BE2C (cell line): ENCODE data around the gene HES4.
"Not testable (repeated sequence)": the region's sequence is repeated elsewhere in the genome, so short reads cannot be mapped to it uniquely, and the experiment has no call there.

Source experiments
- DNase-seq: peaks from one replicate; pipeline ENCODE4 v3.0.0-alpha.2; 2020
- H3K27me3 ChIP-seq: fragments of 250-450 bp; sonication (Bioruptor Pico); 2 replicates; pipeline ENCODE4 v1.5.1; 2020; ENCODE audit warnings: mild to moderate bottlenecking
- H3K36me3 ChIP-seq: fragments of 250-450 bp; sonication (Bioruptor Pico); 2 replicates; pipeline ENCODE4 v1.5.1; 2020; ENCODE audit warnings: mild to moderate bottlenecking
- H3K4me1 ChIP-seq: fragments of 250-450 bp; sonication (Bioruptor Pico); 2 replicates; pipeline ENCODE4 v1.5.1; 2020
- H3K4me3 ChIP-seq: 2 replicates; pipeline ENCODE4 v1.5.1; 2011; ENCODE audit warnings: low read depth, low read length
- H3K9me3 ChIP-seq: fragments of 250-450 bp; sonication (Bioruptor Pico); 2 replicates; pipeline ENCODE4 v1.5.1; 2020
- TF ChIP-seq, protein P1 (sequence below): IDR thresholded peaks from 2 replicates; pipeline ENCODE4 v1.5.1; 2012; ENCODE audit warnings: mild to moderate bottlenecking, low read depth, low read length

HES4 gene

GRCh38 chr1:980602-981395, 19.1 kb downstream of the HES4 start:
- Histone ChIP-seq H3K4me3 (no peak overlapping the region), H3K4me1 (no peaks in the 10 kb centered on the region; the same call in 1 of the 2 replicates), H3K36me3 (no peaks in the 10 kb centered on the region), H3K27me3 (peaks cover 53% of the 10 kb centered on the region), H3K9me3 (no peaks in the 10 kb centered on the region)
- TF ChIP-seq, protein P1, sequence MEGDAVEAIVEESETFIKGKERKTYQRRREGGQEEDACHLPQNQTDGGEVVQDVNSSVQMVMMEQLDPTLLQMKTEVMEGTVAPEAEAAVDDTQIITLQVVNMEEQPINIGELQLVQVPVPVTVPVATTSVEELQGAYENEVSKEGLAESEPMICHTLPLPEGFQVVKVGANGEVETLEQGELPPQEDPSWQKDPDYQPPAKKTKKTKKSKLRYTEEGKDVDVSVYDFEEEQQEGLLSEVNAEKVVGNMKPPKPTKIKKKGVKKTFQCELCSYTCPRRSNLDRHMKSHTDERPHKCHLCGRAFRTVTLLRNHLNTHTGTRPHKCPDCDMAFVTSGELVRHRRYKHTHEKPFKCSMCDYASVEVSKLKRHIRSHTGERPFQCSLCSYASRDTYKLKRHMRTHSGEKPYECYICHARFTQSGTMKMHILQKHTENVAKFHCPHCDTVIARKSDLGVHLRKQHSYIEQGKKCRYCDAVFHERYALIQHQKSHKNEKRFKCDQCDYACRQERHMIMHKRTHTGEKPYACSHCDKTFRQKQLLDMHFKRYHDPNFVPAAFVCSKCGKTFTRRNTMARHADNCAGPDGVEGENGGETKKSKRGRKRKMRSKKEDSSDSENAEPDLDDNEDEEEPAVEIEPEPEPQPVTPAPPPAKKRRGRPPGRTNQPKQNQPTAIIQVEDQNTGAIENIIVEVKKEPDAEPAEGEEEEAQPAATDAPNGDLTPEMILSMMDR = no peak
- peak; percentile 16 for DNase-seq

GRCh38 chr1:980137-980571, 19.7 kb downstream of the HES4 start:
- Histone ChIP-seq H3K4me1 (no peaks in the 10 kb centered on the region; the same call in 1 of the 2 replicates), H3K4me3 (no peak overlapping the region), H3K9me3 (no peaks in the 10 kb centered on the region), H3K36me3 (no peaks in the 10 kb centered on the region), H3K27me3 (peaks cover 46% of the 10 kb centered on the region)
- DNase-seq = peak; percentile 7
- TF ChIP-seq, protein P1 = no peak

- Histone ChIP-seq H3K4me1 (no peaks in the 10 kb centered on the region; the same call in 1 of the 2 replicates), H3K27me3 (peaks cover 42% of the 10 kb centered on the region)
These were observed 20.2 kb downstream of the HES4 start for GRCh38 chr1:979744-980072.

DNA sequence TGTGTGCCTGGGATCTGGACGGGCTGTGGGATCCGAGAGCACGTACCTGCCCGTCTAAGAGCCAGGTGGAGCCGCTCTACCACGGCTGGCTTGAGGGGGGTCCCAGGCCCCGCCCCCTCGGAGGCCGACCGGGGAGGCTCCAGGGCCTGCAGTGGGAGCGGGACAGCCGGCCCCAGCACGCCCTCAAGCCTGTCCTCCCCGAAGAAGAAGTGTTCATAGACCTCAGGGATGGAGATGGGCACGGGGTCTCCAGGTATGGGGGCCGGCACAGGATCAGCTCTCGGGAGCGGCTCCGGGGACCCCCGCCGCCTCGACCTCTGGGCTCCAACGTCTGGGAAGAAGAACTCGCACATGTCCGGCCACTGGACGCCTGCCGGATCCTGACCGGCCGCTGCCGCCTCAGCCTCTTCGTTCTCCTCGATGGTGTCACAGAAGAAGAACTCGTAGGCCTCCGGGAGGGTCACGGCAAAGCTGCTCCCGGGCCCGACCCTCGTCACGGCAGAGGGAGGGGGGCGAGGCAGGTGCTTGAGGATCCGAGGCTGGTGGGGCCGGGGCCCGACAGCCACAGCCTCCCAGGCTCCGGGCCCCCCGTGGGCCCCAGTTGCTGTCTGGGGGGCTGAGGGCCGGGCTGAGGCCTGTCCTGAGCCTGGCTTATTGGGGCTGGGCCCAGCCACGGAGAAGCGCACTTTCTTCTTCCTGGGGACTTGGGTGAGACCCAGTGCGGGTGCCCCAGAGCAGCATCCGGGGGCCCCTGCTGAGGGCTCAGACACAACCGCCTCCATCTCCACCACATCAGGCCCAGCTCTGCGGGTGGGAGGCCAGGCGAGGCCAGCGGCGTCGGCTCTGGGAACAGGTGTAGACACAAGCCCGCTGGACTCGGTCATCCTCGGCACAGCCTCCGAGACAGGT, 20.8 kb downstream of the HES4 start:
- Histone ChIP-seq H3K27me3 (peaks cover 40% of the 10 kb centered on the region), H3K36me3 (no peaks in the 10 kb centered on the region), H3K4me1 (no peaks in the 10 kb centered on the region; the same call in 1 of the 2 replicates), H3K4me3 (no peak overlapping the region), H3K9me3 (no peaks in the 10 kb centered on the region)
- TF ChIP-seq, protein P1 = no peak
- no peak for DNase-seq

More at GRCh38 chr1:979744-980072, 20.2 kb downstream of the HES4 start:
- Histone ChIP-seq H3K4me3 (no peak overlapping the region), H3K36me3 (no peaks in the 10 kb centered on the region), H3K9me3 (no peaks in the 10 kb centered on the region)
- TF ChIP-seq, protein P1 = no peak
- DNase-seq = no peak

DNA sequence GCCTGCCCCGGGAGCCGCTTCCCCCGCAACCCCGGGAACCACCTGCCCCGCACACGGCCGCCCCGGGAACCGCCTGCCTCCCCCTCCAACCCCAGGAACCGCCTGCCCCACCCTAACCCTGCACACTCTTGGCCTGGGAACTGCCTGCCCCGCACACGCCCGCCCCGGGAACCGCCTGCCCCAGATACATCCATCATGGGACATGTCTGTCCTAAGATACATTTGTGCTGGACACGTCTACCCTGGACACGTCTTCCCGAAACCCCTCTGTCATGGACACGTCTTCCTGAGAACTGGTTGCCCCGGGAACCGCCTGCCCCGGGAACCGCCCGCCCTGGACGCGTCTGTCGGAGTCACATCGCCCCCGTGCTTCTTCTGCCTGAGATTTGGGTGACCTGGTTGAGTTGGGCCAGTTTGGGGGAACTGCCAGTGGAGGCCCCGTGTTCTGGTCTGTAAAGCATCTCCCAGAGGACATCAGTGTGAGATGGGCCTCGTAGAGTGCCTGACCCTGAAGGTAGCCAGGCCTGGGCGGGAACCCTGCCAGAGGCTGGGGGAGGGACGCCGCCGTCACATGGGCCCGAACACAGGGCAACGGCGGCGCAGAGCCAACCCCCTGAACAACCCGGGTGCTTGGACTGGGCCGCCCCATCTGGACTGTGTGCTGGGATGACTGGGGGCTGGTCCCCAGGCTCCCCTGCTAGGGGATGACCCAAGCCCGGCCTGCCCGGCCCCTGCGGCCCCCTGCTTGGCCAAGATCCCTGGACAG, 21.6 kb downstream of the HES4 start:
- Histone ChIP-seq H3K27me3 (peaks cover 33% of the 10 kb centered on the region), H3K36me3 (no peaks in the 10 kb centered on the region), H3K9me3 (no peaks in the 10 kb centered on the region), H3K4me3 (no peak overlapping the region), H3K4me1 (no peaks in the 10 kb centered on the region; the same call in 1 of the 2 replicates)
- TF ChIP-seq, protein P1 = no peak
- DNase-seq = no peak

DNA sequence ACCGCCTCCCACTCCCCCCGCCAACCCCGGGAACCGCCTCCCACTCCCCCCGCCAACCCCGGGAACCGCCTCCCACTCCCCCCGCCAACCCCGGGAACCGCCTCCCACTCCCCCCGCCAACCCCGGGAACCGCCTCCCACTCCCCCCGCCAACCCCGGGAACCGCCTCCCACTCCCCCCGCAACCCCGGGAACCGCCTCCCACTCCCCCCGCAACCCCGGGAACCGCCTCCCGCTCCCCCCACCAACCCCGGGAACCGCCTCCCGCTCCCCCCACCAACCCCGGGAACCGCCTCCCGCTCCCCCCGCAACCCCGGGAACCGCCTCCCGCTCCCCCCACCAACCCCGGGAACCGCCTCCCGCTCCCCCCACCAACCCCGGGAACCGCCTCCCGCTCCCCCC, 23.1 kb downstream of the HES4 start:
- peaks cover 25% of the 10 kb centered on the region for H3K27me3 ChIP-seq
- H3K4me3 ChIP-seq, H3K4me1 ChIP-seq, H3K36me3 ChIP-seq, H3K9me3 ChIP-seq: not testable (repeated sequence)
- peak; percentile 39 for DNase-seq
